GM12891 (cell line): ENCODE data around the gene TTC1.

ENCODE experiments used
- DNase-seq: peaks from one replicate; pipeline ENCODE4 v3.0.0; 2011; ENCODE audit warnings: low spot score; ENCODE audit not compliant: insufficient read length
- FAIRE-seq: peaks from 2 replicates; lab custom pipeline; 2011; peaks lifted over from hg19 to GRCh38; lab: Jason Lieb, UNC
- PAX5 ChIP-seq: IDR thresholded peaks from 2 replicates; pipeline ENCODE4 v1.6.1; 2011; ENCODE audit warnings: low read length, moderate library complexity, mild to moderate bottlenecking; ENCODE audit not compliant: insufficient read depth, severe bottlenecking
- POLR2A ChIP-seq: IDR thresholded peaks from 2 replicates; pipeline ENCODE4 v1.6.1; 2011; ENCODE audit warnings: low read depth, low read length, control low read depth
- POLR2AphosphoS5 ChIP-seq: IDR thresholded peaks from 2 replicates; pipeline ENCODE4 v1.6.1; 2011; ENCODE audit warnings: low read depth, low read length, control low read depth
- POU2F2 ChIP-seq: IDR thresholded peaks from 2 replicates; pipeline ENCODE4 v1.6.1; 2011; ENCODE audit warnings: low read depth, mild to moderate bottlenecking, control low read depth, low read length, moderate library complexity
- SPI1 ChIP-seq: IDR thresholded peaks from 2 replicates; pipeline ENCODE4 v1.6.1; 2011; ENCODE audit warnings: low read depth, low read length, control low read depth
- TAF1 ChIP-seq: IDR thresholded peaks from 2 replicates; pipeline ENCODE4 v1.6.1; 2011; ENCODE audit warnings: low read depth, low read length, control low read depth

TTC1 gene

DNA sequence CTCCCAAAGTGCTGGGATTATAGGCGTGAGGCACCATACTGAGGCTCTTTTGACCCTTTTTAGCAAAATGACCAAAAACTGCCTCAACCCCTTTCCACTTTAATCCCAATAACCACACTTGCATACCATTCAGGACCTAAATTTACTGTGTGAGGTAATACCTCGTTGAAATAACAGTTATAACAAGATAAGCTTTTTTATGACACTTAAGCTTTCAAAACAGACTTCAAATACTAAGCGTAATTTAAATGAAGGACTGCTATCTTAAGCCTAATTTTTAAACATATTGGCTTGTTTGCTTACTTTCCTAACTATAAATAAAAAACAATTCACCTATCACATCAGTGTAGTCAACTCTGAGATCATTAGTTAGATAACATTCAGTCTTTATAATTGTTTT is 72.6 kb downstream of the TTC1 start:
- FAIRE-seq (no peak), DNase-seq (no peak)
- TF ChIP-seq POLR2A (no peak), POU2F2 (no peak), POLR2AphosphoS5 (no peak), SPI1 (no peak), PAX5 (no peak), TAF1 (no peak)

DNA sequence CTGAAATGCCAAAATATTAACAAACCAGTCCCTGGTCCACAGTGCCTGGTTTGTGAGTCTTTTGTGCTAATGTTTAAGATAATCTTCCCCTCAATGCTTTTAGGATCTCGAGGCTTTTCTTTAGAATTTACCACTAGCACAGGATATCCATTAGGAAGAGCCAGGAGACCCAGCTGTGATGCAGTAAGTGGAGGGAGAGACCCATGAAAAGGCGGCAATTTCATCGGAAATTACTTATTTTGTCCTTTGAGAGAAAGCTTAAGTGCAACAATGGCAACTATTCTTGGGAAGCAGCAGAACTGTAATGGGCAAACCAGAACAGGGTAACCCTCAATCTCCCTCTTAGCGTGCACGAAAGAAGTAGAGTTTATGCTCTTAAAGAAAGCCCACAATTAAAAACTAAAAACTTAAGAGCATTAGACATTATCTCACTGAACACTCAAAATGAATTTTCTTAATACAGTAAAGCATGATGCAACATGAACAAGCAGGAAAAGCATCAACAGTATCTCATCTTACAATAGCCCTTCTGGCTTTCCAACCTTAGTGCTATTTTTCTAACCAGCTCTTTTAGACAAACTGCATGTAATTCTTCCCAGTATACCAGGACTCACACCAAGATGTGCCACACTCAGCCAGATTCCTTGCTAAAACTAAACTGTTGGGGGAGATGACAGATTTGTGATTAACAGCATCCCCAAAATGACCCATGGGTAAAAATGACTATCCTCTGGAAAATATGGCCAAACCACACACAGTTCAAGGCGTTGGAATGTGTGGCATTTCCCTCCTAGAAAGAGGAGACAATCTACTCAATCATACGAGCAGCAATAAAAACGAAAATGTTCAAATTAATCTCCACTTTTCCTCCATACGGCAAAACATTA is 73.9 kb downstream of the TTC1 start:
- DNase-seq: no peak
- FAIRE-seq: no peak
- TF ChIP-seq POU2F2 (no peak), POLR2A (no peak), PAX5 (no peak), POLR2AphosphoS5 (no peak), SPI1 (no peak), TAF1 (no peak)

DNA sequence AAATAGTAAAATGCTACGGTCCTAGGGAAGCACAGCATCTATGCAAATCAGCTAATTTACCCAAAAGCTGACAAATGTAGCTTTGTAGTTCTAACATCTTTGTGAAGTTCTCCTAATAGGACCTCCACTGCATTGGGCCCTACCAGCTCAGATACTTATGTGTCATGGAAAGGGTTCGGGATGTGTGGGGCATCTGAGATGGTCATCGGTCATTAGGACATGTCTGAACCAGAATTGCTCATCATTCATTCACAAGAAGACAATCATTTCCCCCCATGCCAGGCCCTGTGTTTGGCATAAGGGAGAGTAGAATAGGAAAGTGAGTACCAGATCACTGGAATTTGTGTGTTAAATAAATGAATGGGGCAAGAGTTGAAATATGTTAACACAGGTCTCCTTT is 74.6 kb downstream of the TTC1 start:
- no peak for DNase-seq
- no peak for FAIRE-seq
- TF ChIP-seq POLR2A (no peak), SPI1 (no peak), PAX5 (no peak), TAF1 (no peak), POU2F2 (no peak)

DNA sequence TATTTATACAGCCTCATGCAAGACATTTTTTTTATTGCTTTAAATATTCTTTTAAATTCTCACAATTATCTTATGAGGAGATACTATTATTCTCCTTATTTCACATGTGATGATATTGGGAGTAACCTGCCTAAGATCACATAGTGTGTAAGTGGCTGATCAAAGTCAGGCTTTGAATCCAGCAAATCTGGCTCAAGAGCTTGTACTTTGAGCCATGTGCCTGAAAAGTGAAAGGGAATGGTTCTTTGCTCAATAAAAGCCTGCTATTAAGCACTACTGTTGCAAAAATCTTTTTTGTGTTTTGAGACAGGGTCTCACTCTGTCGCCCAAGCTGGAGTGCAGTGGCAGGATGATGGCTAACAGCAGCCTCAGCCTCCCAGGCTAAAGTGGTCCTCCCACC is 75.2 kb downstream of the TTC1 start:
- DNase-seq (no peak), FAIRE-seq (no peak)
- no peak for TF ChIP-seq TAF1
- TF ChIP-seq POLR2A: no peak
- no peak for TF ChIP-seq PAX5
- TF ChIP-seq SPI1: no peak

DNA sequence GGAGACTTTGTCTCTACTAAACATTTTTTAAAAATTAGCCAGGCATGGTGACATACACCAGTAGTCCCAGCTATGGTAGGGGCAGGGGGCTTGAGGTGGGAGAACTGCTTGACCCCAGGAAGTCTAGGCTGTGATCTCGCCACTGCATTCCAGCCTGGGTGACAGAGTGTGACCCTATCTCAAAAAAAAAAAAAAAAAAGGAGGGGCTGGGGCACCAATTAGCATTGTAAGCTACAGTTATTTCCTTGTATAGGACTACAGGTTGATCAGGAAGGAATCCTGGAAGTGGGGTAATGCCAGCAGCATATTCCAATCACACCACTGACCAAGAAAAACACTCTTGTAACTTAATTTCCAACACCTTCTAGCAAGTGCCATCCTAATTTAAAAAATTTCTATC is 78.3 kb downstream of the TTC1 start:
- FAIRE-seq: no peak
- no peak for TF ChIP-seq SPI1
- TF ChIP-seq TAF1: no peak
- TF ChIP-seq PAX5: no peak
- TF ChIP-seq POU2F2: no peak
- TF ChIP-seq POLR2A: no peak
- TF ChIP-seq POLR2AphosphoS5: no peak
- DNase-seq: no peak

DNA sequence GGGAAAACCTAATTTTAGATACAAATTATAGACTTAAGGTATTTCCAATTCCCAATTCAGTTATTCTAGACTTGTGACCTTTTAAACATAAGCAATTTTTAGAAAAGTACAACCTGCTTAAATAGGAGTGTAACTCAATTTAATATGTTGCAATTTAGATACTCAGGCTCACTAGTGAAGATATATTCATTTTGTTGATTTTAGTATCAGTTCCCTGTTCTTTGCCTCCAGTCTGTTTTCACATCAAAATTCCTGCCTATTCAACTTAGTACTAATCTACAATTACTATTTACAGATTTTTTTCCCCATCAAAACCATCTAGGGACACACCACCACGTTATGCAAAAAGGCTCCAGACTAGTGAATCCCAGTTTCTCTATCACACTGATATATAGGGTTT is 79.9 kb downstream of the TTC1 start:
- TF ChIP-seq TAF1: no peak
- no peak for TF ChIP-seq PAX5
- no peak for TF ChIP-seq POU2F2
- peak; percentile 55 for TF ChIP-seq SPI1
- FAIRE-seq: peak; percentile 66
- DNase-seq: no peak

DNA sequence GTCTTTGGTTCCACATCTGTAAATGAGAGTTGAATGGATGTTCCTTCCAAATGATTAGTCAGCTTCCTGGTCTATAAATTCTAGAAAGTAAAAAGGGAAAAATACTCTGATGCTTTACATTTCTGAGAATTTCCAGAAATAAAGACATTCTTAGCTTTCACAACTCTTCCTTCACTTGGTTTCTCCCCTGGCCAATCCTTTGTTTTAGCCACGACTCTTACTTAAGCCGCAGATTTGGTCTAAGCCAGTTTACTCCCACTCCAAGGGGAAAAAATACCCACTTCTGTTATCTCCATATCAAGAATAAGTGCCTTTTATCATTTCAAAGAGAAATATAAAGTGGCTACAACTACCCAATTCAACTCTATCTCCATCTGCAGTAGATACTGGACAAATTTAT is 80.6 kb downstream of the TTC1 start:
- TF ChIP-seq SPI1: no peak
- TF ChIP-seq POU2F2: no peak
- TF ChIP-seq TAF1: no peak
- TF ChIP-seq POLR2A: no peak
- no peak for TF ChIP-seq PAX5
- no peak for TF ChIP-seq POLR2AphosphoS5
- no peak for DNase-seq
- FAIRE-seq: no peak

DNA sequence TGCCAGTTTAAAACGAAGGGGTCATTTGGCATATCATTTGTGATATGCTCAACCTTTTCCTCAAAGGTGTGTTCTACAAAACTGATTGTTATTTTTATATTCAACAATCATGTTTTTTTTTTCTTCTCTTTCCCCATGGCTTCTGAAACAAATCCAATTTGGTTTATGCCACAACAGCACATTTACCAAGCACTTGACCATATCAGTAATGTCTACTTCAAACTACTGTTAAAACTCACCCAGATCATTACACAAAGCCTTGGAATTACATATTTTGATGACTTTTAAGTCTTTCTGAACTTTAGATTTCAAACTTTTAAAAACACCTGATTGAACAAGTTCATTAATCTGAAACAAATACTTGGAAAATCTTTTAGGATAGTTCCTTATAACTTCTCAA is 81.1 kb downstream of the TTC1 start:
- FAIRE-seq (no peak), DNase-seq (no peak)
- TF ChIP-seq TAF1 (no peak), POLR2AphosphoS5 (no peak), PAX5 (no peak), SPI1 (no peak), POLR2A (no peak), POU2F2 (no peak)

DNA sequence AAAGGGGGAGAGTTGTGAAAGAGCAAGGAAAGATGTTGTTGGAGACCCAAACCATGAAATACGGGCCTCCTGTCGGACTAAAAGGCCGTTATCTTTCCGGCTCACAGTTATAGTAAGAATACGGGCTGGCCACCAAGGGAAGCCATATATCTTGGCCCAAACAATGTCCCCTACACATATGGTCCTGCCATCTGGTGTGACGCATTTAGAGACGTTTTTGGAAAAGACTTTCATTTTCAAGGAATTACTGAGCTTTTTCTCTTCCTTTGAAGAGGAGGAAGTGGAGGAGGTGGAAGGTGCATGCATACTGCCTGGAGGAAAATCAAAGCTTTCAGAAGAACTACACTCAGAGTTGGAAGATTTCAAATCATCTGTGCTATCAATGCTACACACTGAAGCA is 83.6 kb downstream of the TTC1 start:
- TF ChIP-seq POLR2AphosphoS5 (no peak), SPI1 (peak; percentile 25; the same call in 1 of the 2 replicates), POLR2A (no peak), TAF1 (no peak)
- DNase-seq: no peak
- peak; percentile 33 for FAIRE-seq

DNA sequence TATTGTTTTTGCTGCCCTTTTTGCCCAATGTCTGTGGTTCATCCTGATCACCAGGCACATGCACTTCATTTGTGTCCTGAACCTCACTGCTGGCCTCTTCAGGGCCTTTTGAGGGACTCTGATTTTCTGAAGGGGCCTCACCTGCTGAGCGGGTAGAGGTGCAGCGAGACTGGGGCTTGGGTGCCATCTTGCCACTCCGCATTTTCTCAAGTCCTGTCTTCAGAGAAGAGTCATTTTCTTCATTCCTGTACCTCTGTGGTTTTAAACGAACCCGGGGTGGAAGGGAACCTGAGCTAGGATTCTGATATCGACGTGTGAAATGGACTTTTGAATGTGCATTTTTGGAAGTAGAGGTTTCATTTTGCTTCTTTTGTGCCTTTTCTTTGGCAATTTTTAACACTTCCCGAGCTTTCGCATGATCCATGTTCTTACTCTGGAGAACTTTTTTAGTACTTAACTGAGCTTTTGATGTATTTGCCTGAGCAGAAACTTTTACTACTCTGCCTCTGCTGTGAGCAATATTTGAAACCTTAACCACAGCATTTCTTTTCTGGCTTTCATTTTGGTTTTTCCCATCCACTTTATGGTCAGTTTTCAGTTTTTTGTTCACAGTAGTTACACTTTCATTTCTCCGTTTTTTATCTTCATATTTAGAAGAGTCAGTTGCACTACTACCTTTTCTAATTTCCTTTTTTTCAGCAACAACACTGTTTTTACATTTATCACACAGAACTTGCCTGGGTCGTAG is 84.2 kb downstream of the TTC1 start:
- TF ChIP-seq TAF1 (no peak), SPI1 (no peak), POLR2A (no peak), POLR2AphosphoS5 (no peak), PAX5 (no peak), POU2F2 (no peak)
- FAIRE-seq: peak; percentile 67
- DNase-seq: no peak
